Loucy (cell line): ENCODE results near the gene PALM3.
"Not testable (repeated sequence)": the region's sequence is repeated elsewhere in the genome, so short reads cannot be mapped to it uniquely, and the experiment has no call there.

Experiments used
- CTCF ChIP-seq: fragments of 200-600 bp; sonication (generic); conservative IDR thresholded peaks from 2 replicates; pipeline ENCODE4 v1.5.1; 2014; ENCODE audit warnings: mild to moderate bottlenecking, antibody characterized with exemption, low read length
- EZH2phosphoT487 ChIP-seq: fragments of 200-600 bp; IDR thresholded peaks from 2 replicates; pipeline ENCODE4 v1.6.1; 2018; ENCODE audit warnings: antibody characterized with exemption, mild to moderate bottlenecking, moderate library complexity, borderline replicate concordance

DNA sequence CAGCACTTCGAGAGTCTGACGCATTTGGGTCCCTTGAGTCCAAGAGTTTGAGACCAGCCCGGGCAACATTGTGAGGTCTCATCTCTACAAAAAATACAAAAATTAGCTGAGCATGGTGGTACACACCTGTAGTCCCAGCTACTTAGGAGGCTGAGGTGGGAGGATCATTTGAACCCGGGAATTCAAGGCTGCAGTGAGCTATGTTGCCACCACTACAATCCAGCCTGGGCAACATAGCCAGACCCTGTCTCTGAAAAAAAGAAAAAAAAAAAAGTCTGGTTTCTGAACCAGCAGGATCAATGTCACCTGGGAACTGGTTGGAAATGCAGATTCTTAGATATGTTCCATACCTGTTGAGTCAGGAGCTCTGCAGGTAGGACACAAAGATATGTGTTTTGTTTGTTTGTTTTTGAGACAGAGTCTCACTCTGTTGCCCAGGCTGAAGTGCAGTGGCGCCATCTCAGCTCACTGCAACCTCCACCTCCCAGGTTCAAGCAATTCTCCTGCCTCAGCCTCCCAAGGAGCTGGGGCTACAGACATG is 35.2 kb downstream of the PALM3 start:
- not testable (repeated sequence) for TF ChIP-seq CTCF, EZH2phosphoT487
